ENCODE data around the gene ZNF398. TPM values are rescaled to one million over a fixed set of nuclear protein-coding genes. Genes with fewer than 3 reads are reported as not detected.

The ZNF398 gene
- polyA plus RNA-seq, 1 experiment = 8.0 TPM

GRCh38 chr7:149125863-149126661 is 21.2 kb upstream of the ZNF398 start, which contains the start of gene ZNF425:
ZNF425 (minus strand) TSS chr7:149126324; CDS start chr7:149126213, 111 bp downstream.
- POLR2A ChIA-PET = interaction anchor here (0.6 kb wide), 1 partner anchor 1307 kb away, joined by 4 read pairs; no protein-coding TSS in a partner anchor
- CTCF ChIA-PET = interaction anchor here (0.6 to 4.6 kb wide), 27 partner anchors 8 to 1288 kb away, joined by 3 to 27 read pairs (median 4); partner anchors contain the start of genes ZNF398 and ZNF786
- H3K27me3 ChIP-seq (ENCODE audit: control insufficient read depth, insufficient read depth, low read length) = no peaks in the 10 kb centered on the region
- DNase-seq (ENCODE audit: low read depth) = peak; percentile 48
- TF ChIP-seq, protein P1, sequence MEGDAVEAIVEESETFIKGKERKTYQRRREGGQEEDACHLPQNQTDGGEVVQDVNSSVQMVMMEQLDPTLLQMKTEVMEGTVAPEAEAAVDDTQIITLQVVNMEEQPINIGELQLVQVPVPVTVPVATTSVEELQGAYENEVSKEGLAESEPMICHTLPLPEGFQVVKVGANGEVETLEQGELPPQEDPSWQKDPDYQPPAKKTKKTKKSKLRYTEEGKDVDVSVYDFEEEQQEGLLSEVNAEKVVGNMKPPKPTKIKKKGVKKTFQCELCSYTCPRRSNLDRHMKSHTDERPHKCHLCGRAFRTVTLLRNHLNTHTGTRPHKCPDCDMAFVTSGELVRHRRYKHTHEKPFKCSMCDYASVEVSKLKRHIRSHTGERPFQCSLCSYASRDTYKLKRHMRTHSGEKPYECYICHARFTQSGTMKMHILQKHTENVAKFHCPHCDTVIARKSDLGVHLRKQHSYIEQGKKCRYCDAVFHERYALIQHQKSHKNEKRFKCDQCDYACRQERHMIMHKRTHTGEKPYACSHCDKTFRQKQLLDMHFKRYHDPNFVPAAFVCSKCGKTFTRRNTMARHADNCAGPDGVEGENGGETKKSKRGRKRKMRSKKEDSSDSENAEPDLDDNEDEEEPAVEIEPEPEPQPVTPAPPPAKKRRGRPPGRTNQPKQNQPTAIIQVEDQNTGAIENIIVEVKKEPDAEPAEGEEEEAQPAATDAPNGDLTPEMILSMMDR (IDR thresholded peaks at IDR 0.05; ENCODE audit: insufficient read depth, low read depth, low read length) = peak; percentile 95
- no peaks in the 10 kb centered on the region for H3K36me3 ChIP-seq (ENCODE audit: control insufficient read depth, insufficient read depth, low read length)
- H3K4me3 ChIP-seq (ENCODE audit: low read depth, low read length) = peak within 1 kb of the TSS; percentile 91

DNA sequence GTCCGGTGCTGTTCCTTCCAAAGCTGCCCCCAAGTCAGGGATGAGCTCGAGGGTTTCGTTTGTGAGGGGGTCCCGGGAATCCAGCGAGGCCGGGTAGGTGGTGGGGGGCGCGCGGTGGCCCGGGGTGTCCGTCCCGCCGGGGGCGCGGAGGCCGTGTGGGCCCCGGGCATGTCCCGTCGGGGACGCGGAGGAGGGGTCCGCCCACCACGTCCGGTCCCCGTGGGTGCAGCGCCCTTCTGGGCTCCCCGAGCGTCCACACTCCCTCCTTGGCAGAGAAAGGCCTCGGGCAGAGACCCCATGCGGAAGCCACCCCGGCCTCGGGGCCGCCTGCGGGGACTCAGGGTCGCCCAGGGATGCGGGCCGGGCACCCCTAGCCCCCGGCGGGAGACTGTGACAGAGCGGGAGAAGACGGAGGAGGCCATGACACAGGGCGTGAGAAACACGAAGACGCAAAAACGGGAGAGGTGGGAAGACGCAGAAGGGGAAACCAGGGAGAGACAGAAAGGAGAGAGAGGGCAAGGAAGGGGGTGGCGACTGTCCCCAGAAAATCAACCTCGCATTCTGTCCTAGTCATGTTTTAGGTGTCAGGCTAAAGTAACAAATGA is 20.5 kb upstream of the ZNF398 start:
- peak overlapping the region; percentile 91 for H3K4me3 ChIP-seq (ENCODE audit: low read depth, low read length)
- DNase-seq (ENCODE audit: low read depth) = no peak
- ChIA-PET POLR2A (no interaction called here), CTCF (interaction anchor here (0.6 to 4.6 kb wide), 17 partner anchors 9 to 1288 kb away, joined by 3 to 27 read pairs (median 4); partner anchors contain the start of gene ZNF398)
- no peaks in the 10 kb centered on the region for H3K36me3 ChIP-seq (ENCODE audit: control insufficient read depth, insufficient read depth, low read length)
- TF ChIP-seq, protein P1 (IDR thresholded peaks at IDR 0.05; ENCODE audit: insufficient read depth, low read depth, low read length) = no peak
- H3K27me3 ChIP-seq (ENCODE audit: control insufficient read depth, insufficient read depth, low read length) = no peaks in the 10 kb centered on the region

GRCh38 chr7:149130572-149131198 is 16.6 kb upstream of the ZNF398 start:
- CTCF ChIA-PET = interaction anchor here (1.2 to 3.9 kb wide), 2 partner anchors 17 to 65 kb away, joined by 3 to 21 read pairs; partner anchors contain the start of gene ZNF398
- peaks cover 1% of the 10 kb centered on the region; the same call in 1 of the 2 replicates for H3K36me3 ChIP-seq (ENCODE audit: control insufficient read depth, insufficient read depth, low read length)
- no peak for DNase-seq (ENCODE audit: low read depth)

GRCh38 chr7:149133028-149133710 is 14.1 kb upstream of the ZNF398 start:
- Histone ChIP-seq H3K4me3 (ENCODE audit: low read depth, low read length) (no peak overlapping the region), H3K36me3 (ENCODE audit: control insufficient read depth, insufficient read depth, low read length) (peaks cover 1% of the 10 kb centered on the region; the same call in 1 of the 2 replicates), H3K27me3 (ENCODE audit: control insufficient read depth, insufficient read depth, low read length) (no peaks in the 10 kb centered on the region)
- POLR2A ChIA-PET = no interaction called here
- DNase-seq (ENCODE audit: low read depth) = no peak
- TF ChIP-seq, protein P1 (IDR thresholded peaks at IDR 0.05; ENCODE audit: insufficient read depth, low read depth, low read length) = no peak
- CTCF ChIA-PET = interaction anchor here (0.9 to 3.9 kb wide), 2 partner anchors 15 to 107 kb away, joined by 4 to 21 read pairs; partner anchors contain the start of gene ZNF398

More at GRCh38 chr7:149130572-149131198, 16.6 kb upstream of the ZNF398 start:
- Histone ChIP-seq H3K27me3 (ENCODE audit: control insufficient read depth, insufficient read depth, low read length) (no peaks in the 10 kb centered on the region), H3K4me3 (ENCODE audit: low read depth, low read length) (no peak overlapping the region)
- TF ChIP-seq, protein P1 (IDR thresholded peaks at IDR 0.05; ENCODE audit: insufficient read depth, low read depth, low read length) = no peak
- POLR2A ChIA-PET = no interaction called here

Data from BJ (cell line).